ENCODE data around the gene ACTR1A.
A peak's percentile ranks its signal among the peaks of the same experiment; 100 is the strongest.
"Not testable (repeated sequence)": the region's sequence is repeated elsewhere in the genome, so short reads cannot be mapped to it uniquely, and the experiment has no call there.

ACTR1A gene

GRCh38 chr10:102502337-102503151, at the start of gene ACTR1A:
ACTR1A (minus strand) TSS chr10:102502712; CDS start chr10:102502647, 65 bp downstream.
- peak; percentile 99 for DNase-seq

- DNase-seq, result no peak
Measured at GRCh38 chr10:102550636-102551210, 48.2 kb upstream of the ACTR1A start.

- no peak for DNase-seq
Measured at GRCh38 chr10:102549549-102549948, 47.0 kb upstream of the ACTR1A start.

GRCh38 chr10:102546606-102547320, 44.3 kb upstream of the ACTR1A start:
- no peak for DNase-seq

GRCh38 chr10:102545997-102546396, 43.5 kb upstream of the ACTR1A start:
- no peak for DNase-seq

- no peak for DNase-seq
Measured at GRCh38 chr10:102545265-102545871, 42.9 kb upstream of the ACTR1A start.

- DNase-seq, result no peak
Measured at GRCh38 chr10:102542800-102543418, 40.4 kb upstream of the ACTR1A start.

- DNase-seq, result no peak
Measured at GRCh38 chr10:102540023-102540422, 37.5 kb upstream of the ACTR1A start.

- DNase-seq, result no peak
Measured at GRCh38 chr10:102538811-102539210, 36.3 kb upstream of the ACTR1A start.

- DNase-seq, result no peak
Measured at GRCh38 chr10:102537948-102538347, 35.4 kb upstream of the ACTR1A start.

GRCh38 chr10:102537367-102537766, 34.9 kb upstream of the ACTR1A start:
- no peak for DNase-seq

- DNase-seq, result no peak
Measured at GRCh38 chr10:102535481-102536147, 33.1 kb upstream of the ACTR1A start.

- not testable (repeated sequence) for DNase-seq
Measured at GRCh38 chr10:102534966-102535365, 32.5 kb upstream of the ACTR1A start.

- DNase-seq, result no peak
Measured at GRCh38 chr10:102534333-102534732, 31.8 kb upstream of the ACTR1A start.

GRCh38 chr10:102527546-102527945, 25.0 kb upstream of the ACTR1A start:
- no peak for DNase-seq

GRCh38 chr10:102524746-102525145, 22.2 kb upstream of the ACTR1A start:
- no peak for DNase-seq

GRCh38 chr10:102523250-102524029, 20.9 kb upstream of the ACTR1A start:
- DNase-seq, result no peak

GRCh38 chr10:102522874-102523249, 20.4 kb upstream of the ACTR1A start:
- no peak for DNase-seq

- DNase-seq, result no peak
Measured at GRCh38 chr10:102519246-102519825, 16.8 kb upstream of the ACTR1A start.

GRCh38 chr10:102517553-102517952, 15.0 kb upstream of the ACTR1A start:
- no peak for DNase-seq

GRCh38 chr10:102515724-102516123, 13.2 kb upstream of the ACTR1A start:
- no peak for DNase-seq

Data from activated CD8-positive, alpha-beta memory T cell treated with anti-CD3 and anti-CD28 coated beads for 24 hours (primary cell).